CD8-positive, alpha-beta memory T cell (primary cell): ENCODE data around the gene TRMT61A. TPM values are rescaled to one million over a fixed set of nuclear protein-coding genes. Genes with fewer than 3 reads are reported as not detected.

Experiments
- CTCF ChIA-PET: fragments of 350-600 bp; sonication (Branson Sonifier 250); formaldehyde crosslinking; loops from one replicate; lab custom pipeline; 2021; ENCODE audit warnings: antibody characterized with exemption; lab: Charles Lee
- POLR2A ChIA-PET: fragments of 350-600 bp; sonication (Branson Sonifier 250); formaldehyde crosslinking; loops from one replicate; lab custom pipeline; 2021; ENCODE audit warnings: antibody characterized with exemption; lab: Charles Lee
- DNase-seq, 5 donors: peaks; one replicate each; pipeline versions ENCODE4 v3.0.0 to v3.0.0-alpha.2; 2020 to 2022; ENCODE audit warnings: mixed read lengths in 1 of 5
- H3K27ac ChIP-seq: one replicate; pipeline ENCODE4 v1.7.0; 2013; ENCODE audit warnings: low read depth, mild to moderate bottlenecking, low read length, moderate library complexity
- H3K27me3 ChIP-seq: 2 replicates; pipeline ENCODE4 v1.7.0; 2013; ENCODE audit warnings: low read length, mild to moderate bottlenecking; ENCODE audit not compliant: insufficient read depth, poor library complexity, severe bottlenecking
- H3K36me3 ChIP-seq: 2 replicates; pipeline ENCODE4 v1.7.0; 2013; ENCODE audit warnings: mild to moderate bottlenecking, low read length, moderate library complexity; ENCODE audit not compliant: insufficient read depth
- H3K4me1 ChIP-seq: 2 replicates; pipeline ENCODE4 v1.7.0; 2013; ENCODE audit warnings: mild to moderate bottlenecking, low read length, moderate library complexity; ENCODE audit not compliant: insufficient read depth
- H3K4me3 ChIP-seq: 2 replicates; pipeline ENCODE4 v1.7.0; 2013; ENCODE audit warnings: mild to moderate bottlenecking, low read length
- H3K9me3 ChIP-seq: 2 replicates; pipeline ENCODE4 v1.7.0; 2013; ENCODE audit warnings: mild to moderate bottlenecking, low read length
- H3K27ac Mint-ChIP-seq, 8 donors: one replicate each; pipeline ENCODE4 v1.8.0; 2020 to 2021; ENCODE audit warnings: mixed read lengths in 8 of 8, mild to moderate bottlenecking in 6 of 8, inconsistent platforms in 3 of 8, moderate library complexity in 3 of 8
- H3K27me3 Mint-ChIP-seq, 2 donors: one replicate each; pipeline ENCODE4 v1.8.0; 2020 to 2021; ENCODE audit warnings: mixed read lengths in 2 of 2, mild to moderate bottlenecking in 1 of 2, moderate library complexity in 1 of 2
- H3K36me3 Mint-ChIP-seq, 3 donors: one replicate each; pipeline ENCODE4 v1.8.0; 2020 to 2021; ENCODE audit warnings: mixed read lengths in 3 of 3, inconsistent platforms in 1 of 3, mild to moderate bottlenecking in 1 of 3
- H3K4me1 Mint-ChIP-seq, 3 donors: one replicate each; pipeline ENCODE4 v1.8.0; 2020 to 2021; ENCODE audit warnings: mixed read lengths in 3 of 3, inconsistent platforms in 1 of 3, mild to moderate bottlenecking in 1 of 3
- H3K4me3 Mint-ChIP-seq, 7 donors: one replicate each; pipeline ENCODE4 v1.8.0; 2020 to 2021; ENCODE audit warnings: mixed read lengths in 7 of 7, mild to moderate bottlenecking in 6 of 7, moderate library complexity in 4 of 7, inconsistent platforms in 2 of 7
- H3K9me3 Mint-ChIP-seq, 5 donors: one replicate each; pipeline ENCODE4 v1.8.0; 2020 to 2022; ENCODE audit warnings: mixed read lengths in 5 of 5, mild to moderate bottlenecking in 3 of 5, moderate library complexity in 2 of 5, inconsistent platforms in 1 of 5
- polyA plus RNA-seq: library from polyadenylated mRNA; unstranded; fragments of 300-500 nt; fragmentation: Illumina TruSeq; gene quantifications from one replicate; pipeline ENCODE4 v1.2.3, GENCODE V29; 2021
- total RNA-seq, 2 experiments: library from RNA; stranded (reverse); gene quantifications; one replicate each; pipeline ENCODE4 v1.2.3, GENCODE V29; 2021

The TRMT61A gene
- total and polyA plus RNA-seq, 3 experiments from 2014 or later, result 8.2 to 29.5 (median 28.4) TPM

GRCh38 chr14:103556946-103557758 is 28.2 kb downstream of the TRMT61A start:
- CTCF ChIA-PET, result no interaction called here
- H3K9me3 Mint-ChIP-seq, result no peaks in the 10 kb centered on the region
- Histone ChIP-seq H3K4me1 (peaks cover 29% of the 10 kb centered on the region), H3K27me3 (no peaks in the 10 kb centered on the region), H3K9me3 (no peaks in the 10 kb centered on the region), H3K4me3 (no peak overlapping the region), H3K36me3 (peaks cover 20% of the 10 kb centered on the region), H3K27ac (no peak overlapping the region)
- DNase-seq, result no peak
- H3K27me3 Mint-ChIP-seq, result no peaks in the 10 kb centered on the region
- peaks cover 54 to 77% (median 57%) of the 10 kb centered on the region in 3 donors for H3K4me1 Mint-ChIP-seq
- peak overlapping the region in 3 of 8 donors; percentile 17 to 61 (median 30) for H3K27ac Mint-ChIP-seq
- peaks cover 0 to 66% (median 8%) of the 10 kb centered on the region in 3 donors for H3K36me3 Mint-ChIP-seq
- peak overlapping the region in 1 of 7 donors; percentile 32 for H3K4me3 Mint-ChIP-seq
- POLR2A ChIA-PET, result interaction anchor here (0.6 kb wide), 1 partner anchor 37 kb away, joined by 3 read pairs; no protein-coding TSS in a partner anchor

DNA sequence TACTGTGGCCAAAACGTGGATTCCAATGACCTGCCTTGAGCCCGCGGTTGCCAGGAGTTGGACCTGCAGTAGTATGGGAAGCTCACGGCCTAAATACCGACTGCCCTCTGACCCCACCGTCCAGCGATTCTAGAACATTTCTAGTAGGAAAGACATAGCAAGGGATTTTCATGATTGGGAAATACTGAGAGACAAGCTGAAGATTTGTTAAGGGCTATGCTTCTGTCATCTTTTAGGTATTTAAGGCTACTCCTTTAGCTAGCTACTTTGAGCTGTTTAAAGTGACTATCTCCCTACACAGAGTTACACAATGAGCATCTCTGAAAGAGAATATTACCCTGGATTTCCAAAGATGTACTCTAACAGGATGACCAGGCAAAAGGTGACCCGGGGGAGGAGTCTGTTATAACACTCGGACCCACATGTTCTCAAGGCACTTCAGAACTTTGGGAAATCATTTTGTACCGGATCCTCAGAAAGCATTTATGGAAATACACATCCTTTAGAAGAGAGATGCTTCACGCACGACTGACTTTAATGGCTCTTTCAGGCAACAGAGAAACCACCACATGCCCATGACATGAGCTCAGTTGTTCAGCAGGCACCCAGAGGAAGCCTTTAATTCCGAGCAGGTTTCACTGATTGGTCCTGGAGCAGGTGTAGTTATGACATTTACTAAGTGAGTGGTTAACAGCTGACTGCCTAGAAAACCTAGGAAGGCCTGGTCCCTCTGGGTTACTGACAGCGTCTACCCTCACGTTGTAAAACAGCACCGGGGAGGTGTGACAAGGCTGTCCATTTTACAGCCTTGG is 29.3 kb downstream of the TRMT61A start:
- H3K4me1 Mint-ChIP-seq, result peaks cover 54 to 77% (median 60%) of the 10 kb centered on the region in 3 donors
- H3K27ac ChIP-seq, result no peak overlapping the region
- H3K9me3 ChIP-seq, result no peaks in the 10 kb centered on the region
- no peak for DNase-seq
- H3K27me3 Mint-ChIP-seq, result no peaks in the 10 kb centered on the region
- H3K27ac Mint-ChIP-seq, result peak overlapping the region in 5 of 8 donors; percentile 12 to 79 (median 26)
- peaks cover 30% of the 10 kb centered on the region for H3K4me1 ChIP-seq
- no peaks in the 10 kb centered on the region for H3K9me3 Mint-ChIP-seq
- H3K27me3 ChIP-seq, result no peaks in the 10 kb centered on the region
- POLR2A ChIA-PET, result interaction anchor here (0.6 kb wide), 1 partner anchor 1836 kb away, joined by 5 read pairs; no protein-coding TSS in a partner anchor
- CTCF ChIA-PET, result interaction anchor here (0.6 to 1.6 kb wide), 2 partner anchors 39 to 258 kb away, joined by 3 to 5 read pairs; no protein-coding TSS in a partner anchor
- no peak overlapping the region for H3K4me3 ChIP-seq
- H3K36me3 Mint-ChIP-seq, result peaks cover 0 to 59% (median 8%) of the 10 kb centered on the region in 3 donors
- H3K4me3 Mint-ChIP-seq, result peak overlapping the region in 1 of 7 donors; percentile 18
- H3K36me3 ChIP-seq, result peaks cover 20% of the 10 kb centered on the region

DNA sequence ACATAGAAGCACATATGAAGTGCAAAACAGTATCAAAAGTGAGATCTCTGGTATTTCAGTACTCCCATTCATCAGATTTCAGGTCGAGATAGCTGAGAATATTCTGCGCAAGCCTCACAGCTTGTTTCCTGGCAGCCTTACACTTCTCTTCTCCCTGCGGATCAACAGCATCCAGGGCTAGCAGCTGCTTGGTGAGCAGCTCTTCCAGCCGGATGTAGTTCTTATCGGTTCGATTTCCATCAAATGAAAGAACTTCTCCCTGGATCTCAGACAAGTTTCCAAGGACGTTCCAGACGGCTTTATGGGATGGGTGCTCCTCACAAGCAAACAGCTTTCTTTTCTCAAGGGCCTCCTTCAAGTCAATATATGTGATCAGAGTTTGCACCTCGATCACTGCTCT is 30.8 kb downstream of the TRMT61A start:
- no peaks in the 10 kb centered on the region for H3K27me3 Mint-ChIP-seq
- H3K27ac Mint-ChIP-seq, result peak overlapping the region in 3 of 8 donors; percentile 45 to 82 (median 47)
- Histone ChIP-seq H3K4me1 (peaks cover 41% of the 10 kb centered on the region), H3K36me3 (peaks cover 20% of the 10 kb centered on the region), H3K4me3 (no peak overlapping the region), H3K9me3 (no peaks in the 10 kb centered on the region), H3K27ac (no peak overlapping the region), H3K27me3 (no peaks in the 10 kb centered on the region)
- peaks cover 0 to 57% (median 7%) of the 10 kb centered on the region in 3 donors for H3K36me3 Mint-ChIP-seq
- H3K9me3 Mint-ChIP-seq, result no peaks in the 10 kb centered on the region
- peaks cover 61 to 82% (median 70%) of the 10 kb centered on the region in 3 donors for H3K4me1 Mint-ChIP-seq
- no peak for DNase-seq
- H3K4me3 Mint-ChIP-seq, result peak overlapping the region in 5 of 7 donors; percentile 17 to 93 (median 33)
- POLR2A ChIA-PET, result no interaction called here
- CTCF ChIA-PET, result interaction anchor here (1.6 kb wide), 1 partner anchor 41 kb away, joined by 5 read pairs; no protein-coding TSS in a partner anchor

DNA sequence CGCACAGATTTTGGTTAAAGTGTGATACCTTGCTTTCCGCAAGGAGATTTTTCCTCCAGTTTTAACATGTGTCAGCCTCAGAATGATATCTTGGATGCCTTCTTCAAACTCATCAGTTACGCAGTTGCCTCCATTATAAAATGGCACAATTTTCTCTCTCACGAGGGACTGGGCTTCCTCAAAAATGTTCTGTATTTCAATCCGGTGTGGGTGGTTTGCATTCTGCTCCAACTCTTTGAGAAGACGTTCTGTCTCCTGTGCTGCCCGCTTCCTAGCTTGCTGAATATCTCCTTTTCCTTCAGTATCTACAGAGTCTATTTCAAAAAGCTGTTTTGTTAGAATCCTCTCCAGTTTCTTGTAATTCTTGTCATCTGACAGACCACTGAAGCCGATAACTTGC is 31.7 kb downstream of the TRMT61A start:
- ChIA-PET POLR2A (no interaction called here), CTCF (no interaction called here)
- DNase-seq, result no peak
- Histone ChIP-seq H3K27me3 (no peaks in the 10 kb centered on the region), H3K4me1 (peaks cover 41% of the 10 kb centered on the region), H3K27ac (no peak overlapping the region), H3K4me3 (peak overlapping the region; percentile 73), H3K36me3 (peaks cover 20% of the 10 kb centered on the region), H3K9me3 (no peaks in the 10 kb centered on the region)
- Mint-ChIP-seq H3K27ac (peak overlapping the region; percentile 9 to 94 (median 65)), H3K36me3 (peaks cover 0 to 50% (median 4%) of the 10 kb centered on the region in 3 donors), H3K27me3 (no peaks in the 10 kb centered on the region), H3K4me3 (peak overlapping the region; percentile 85 to 95 (median 93)), H3K4me1 (peaks cover 57 to 79% (median 73%) of the 10 kb centered on the region in 3 donors), H3K9me3 (no peaks in the 10 kb centered on the region)

DNA sequence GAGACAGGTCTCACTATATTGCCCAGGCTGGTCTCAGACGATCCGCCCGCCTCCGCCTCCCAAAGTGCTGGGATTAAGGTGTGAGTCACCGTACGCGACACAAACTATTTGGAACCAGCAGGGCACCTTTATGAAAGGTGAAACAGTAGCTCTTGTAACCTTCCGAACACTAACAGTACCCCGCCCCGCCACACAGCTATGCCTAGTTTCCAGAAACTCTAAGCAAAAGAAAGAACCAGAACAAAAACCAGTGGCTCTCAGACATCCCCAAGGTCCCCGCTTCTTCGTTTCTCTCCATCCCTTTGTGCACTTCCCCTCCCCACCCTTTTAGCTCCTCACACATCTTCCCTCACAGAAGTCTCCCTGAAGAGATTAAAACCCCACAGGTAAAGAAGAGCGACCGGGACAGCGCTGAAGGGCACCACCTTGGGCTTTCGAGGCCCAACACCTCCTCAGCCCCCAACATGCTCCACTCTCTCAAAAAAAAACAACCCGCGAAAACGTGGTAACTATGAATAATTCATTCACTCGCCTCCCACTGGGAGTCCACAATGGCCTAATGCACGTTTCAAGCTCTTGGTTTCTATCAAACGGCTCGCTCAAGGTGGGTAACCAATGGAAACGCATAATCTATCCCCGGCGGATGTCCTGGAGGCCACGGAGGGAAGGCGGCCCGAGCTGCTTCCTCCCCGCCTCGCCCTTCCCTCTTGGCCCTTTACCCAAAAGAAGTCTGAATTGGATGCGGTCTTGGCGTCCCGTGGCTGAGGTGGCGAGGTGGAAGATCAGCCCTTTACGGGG is 32.6 kb downstream of the TRMT61A start:
- no peaks in the 10 kb centered on the region for H3K9me3 ChIP-seq
- no peaks in the 10 kb centered on the region for H3K9me3 Mint-ChIP-seq
- peaks cover 0 to 53% (median 4%) of the 10 kb centered on the region in 3 donors for H3K36me3 Mint-ChIP-seq
- H3K4me3 Mint-ChIP-seq, result peak overlapping the region; percentile 85 to 95 (median 93)
- POLR2A ChIA-PET, result interaction anchor here (0.6 to 1.6 kb wide), 7 partner anchors 29 to 228 kb away, joined by 3 to 8 read pairs (median 5); partner anchors contain the start of genes EIF5, KLC1 and TRMT61A
- CTCF ChIA-PET, result interaction anchor here (0.9 to 1.1 kb wide), 4 partner anchors 10 to 170 kb away, joined by 3 to 4 read pairs (median 3); no protein-coding TSS in a partner anchor
- peaks cover 41% of the 10 kb centered on the region for H3K4me1 ChIP-seq
- DNase-seq, result peak in 4 of 5 donors; percentile 22 to 43 (median 28)
- H3K27ac Mint-ChIP-seq, result peak overlapping the region; percentile 75 to 96 (median 92)
- no peaks in the 10 kb centered on the region for H3K27me3 ChIP-seq
- H3K27me3 Mint-ChIP-seq, result no peaks in the 10 kb centered on the region
- peak overlapping the region; percentile 79 for H3K27ac ChIP-seq
- peaks cover 20% of the 10 kb centered on the region for H3K36me3 ChIP-seq
- peaks cover 55 to 82% (median 73%) of the 10 kb centered on the region in 3 donors for H3K4me1 Mint-ChIP-seq
- peak overlapping the region; percentile 73 for H3K4me3 ChIP-seq

DNA sequence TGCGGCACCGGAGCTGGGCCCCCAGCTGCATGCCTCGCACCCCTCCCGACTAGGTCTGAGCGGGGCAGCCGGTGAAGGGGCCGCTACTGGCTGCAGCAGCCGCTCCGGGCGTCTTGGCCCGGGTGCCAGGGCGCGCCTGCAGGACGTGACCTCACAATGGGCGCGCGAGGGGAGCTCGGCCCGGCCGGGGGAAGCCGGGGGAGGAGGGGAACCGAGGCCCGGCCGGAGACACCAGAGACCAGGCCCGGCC is 33.1 kb downstream of the TRMT61A start:
- H3K4me1 ChIP-seq, result peaks cover 41% of the 10 kb centered on the region
- POLR2A ChIA-PET, result interaction anchor here (0.6 to 1.6 kb wide), 7 partner anchors 30 to 228 kb away, joined by 3 to 8 read pairs (median 5); partner anchors contain the start of genes EIF5, KLC1 and TRMT61A
- CTCF ChIA-PET, result interaction anchor here (1.0 to 1.1 kb wide), 3 partner anchors 9 to 169 kb away, joined by 3 to 4 read pairs (median 3); no protein-coding TSS in a partner anchor
- no peaks in the 10 kb centered on the region for H3K27me3 ChIP-seq
- H3K4me3 Mint-ChIP-seq, result peak overlapping the region; percentile 85 to 95 (median 93)
- H3K27me3 Mint-ChIP-seq, result no peaks in the 10 kb centered on the region
- H3K36me3 Mint-ChIP-seq, result peaks cover 0 to 51% (median 4%) of the 10 kb centered on the region in 3 donors
- peak overlapping the region; percentile 79 for H3K27ac ChIP-seq
- no peaks in the 10 kb centered on the region for H3K9me3 Mint-ChIP-seq
- H3K9me3 ChIP-seq, result no peaks in the 10 kb centered on the region
- H3K4me1 Mint-ChIP-seq, result peaks cover 53 to 78% (median 69%) of the 10 kb centered on the region in 3 donors
- peak overlapping the region; percentile 75 to 96 (median 92) for H3K27ac Mint-ChIP-seq
- no peak for DNase-seq
- H3K4me3 ChIP-seq, result peak overlapping the region; percentile 73
- peaks cover 20% of the 10 kb centered on the region for H3K36me3 ChIP-seq
